HG02884 (cell line): ENCODE measurements around the gene CDC42BPB.

ENCODE experiments used
- ATAC-seq: cut with Tn5 transposase; IDR thresholded peaks from one replicate; pipeline ENCODE4 v1.9.1; 2021; ENCODE audit warnings: mild to moderate bottlenecking, moderate library complexity; ENCODE audit not compliant: unreplicated experiment

The CDC42BPB gene

GRCh38 chr14:102885737-102886447 is 171.5 kb downstream of the CDC42BPB start:
- no peak for ATAC-seq

GRCh38 chr14:102883554-102883953 is 173.8 kb downstream of the CDC42BPB start:
- ATAC-seq = no peak

GRCh38 chr14:102883089-102883541 is 174.2 kb downstream of the CDC42BPB start:
- ATAC-seq = no peak
